SW480 (cell line): Measurements from ENCODE around the gene CENPM.
A peak's percentile ranks its signal among the peaks of the same experiment; 100 is the strongest.

Experiments used
- DNase-seq: peaks from one replicate; pipeline ENCODE4 v3.0.0-alpha.2; 2016; ENCODE audit warnings: low spot score

Gene CENPM

GRCh38 chr22:41946629-41947423 lies at the start of gene CENPM:
Gene CENPM (minus strand): TSS chr22:41947152. CDS start chr22:41947076, 76 bp downstream.
- DNase-seq, result peak; percentile 94

- no peak for DNase-seq
Measured at GRCh38 chr22:41995211-41995610, 48.3 kb upstream of the CENPM start.

- DNase-seq, result no peak
Measured at GRCh38 chr22:41992496-41992895, 45.5 kb upstream of the CENPM start.

GRCh38 chr22:41991111-41991510 lies 44.2 kb upstream of the CENPM start:
- DNase-seq, result no peak

GRCh38 chr22:41989246-41989645 lies 42.3 kb upstream of the CENPM start:
- no peak for DNase-seq

GRCh38 chr22:41987276-41987675 lies 40.3 kb upstream of the CENPM start:
- DNase-seq, result no peak

GRCh38 chr22:41983513-41984405 lies 36.8 kb upstream of the CENPM start:
- no peak for DNase-seq

GRCh38 chr22:41982865-41983264 lies 35.9 kb upstream of the CENPM start:
- no peak for DNase-seq

- no peak for DNase-seq
Measured at GRCh38 chr22:41979423-41980250, 32.7 kb upstream of the CENPM start.

- no peak for DNase-seq
Measured at GRCh38 chr22:41978732-41979131, 31.8 kb upstream of the CENPM start.

GRCh38 chr22:41976961-41977566 lies 30.1 kb upstream of the CENPM start:
- no peak for DNase-seq

- DNase-seq, result no peak
Measured at GRCh38 chr22:41976070-41976901, 29.3 kb upstream of the CENPM start.

- no peak for DNase-seq
Measured at GRCh38 chr22:41975299-41976069, 28.5 kb upstream of the CENPM start.

- no peak for DNase-seq
Measured at GRCh38 chr22:41974691-41975290, 27.8 kb upstream of the CENPM start.

GRCh38 chr22:41971431-41971830 lies 24.5 kb upstream of the CENPM start:
- DNase-seq, result no peak

GRCh38 chr22:41970601-41971000 lies 23.6 kb upstream of the CENPM start:
- no peak for DNase-seq

GRCh38 chr22:41969110-41969646 lies 22.2 kb upstream of the CENPM start, which contains the start of gene SEPTIN3:
Gene SEPTIN3 (plus strand): TSS chr22:41969443. CDS start chr22:41971493, 2,050 bp downstream.
- no peak for DNase-seq

GRCh38 chr22:41968601-41969000 lies 21.6 kb upstream of the CENPM start:
- DNase-seq, result peak; percentile 37

GRCh38 chr22:41966607-41967240 lies 19.8 kb upstream of the CENPM start:
- peak; percentile 85 for DNase-seq
